SU-DHL-6 (cell line): ENCODE results near the gene HECTD1.

Source experiments
- EZH2phosphoT487 ChIP-seq: fragments of 200-600 bp; sonication (generic), shearing (Covaris generic); conservative IDR thresholded peaks from 2 replicates; pipeline ENCODE4 v1.6.1; 2018; ENCODE audit warnings: mild to moderate bottlenecking, antibody characterized with exemption, low read length, moderate library complexity, mixed read lengths
- TF ChIP-seq, protein P1 (sequence below): fragments of 200-600 bp; sonication (generic); IDR thresholded peaks from one replicate; pipeline ENCODE4 v1.5.1; 2017; ENCODE audit warnings: antibody characterized with exemption, mild to moderate bottlenecking, low read length, moderate library complexity; ENCODE audit not compliant: insufficient read depth, poor library complexity, severe bottlenecking

GRCh38 chr14:31243860-31244259, 36.3 kb upstream of the HECTD1 start:
- TF ChIP-seq, protein P1, sequence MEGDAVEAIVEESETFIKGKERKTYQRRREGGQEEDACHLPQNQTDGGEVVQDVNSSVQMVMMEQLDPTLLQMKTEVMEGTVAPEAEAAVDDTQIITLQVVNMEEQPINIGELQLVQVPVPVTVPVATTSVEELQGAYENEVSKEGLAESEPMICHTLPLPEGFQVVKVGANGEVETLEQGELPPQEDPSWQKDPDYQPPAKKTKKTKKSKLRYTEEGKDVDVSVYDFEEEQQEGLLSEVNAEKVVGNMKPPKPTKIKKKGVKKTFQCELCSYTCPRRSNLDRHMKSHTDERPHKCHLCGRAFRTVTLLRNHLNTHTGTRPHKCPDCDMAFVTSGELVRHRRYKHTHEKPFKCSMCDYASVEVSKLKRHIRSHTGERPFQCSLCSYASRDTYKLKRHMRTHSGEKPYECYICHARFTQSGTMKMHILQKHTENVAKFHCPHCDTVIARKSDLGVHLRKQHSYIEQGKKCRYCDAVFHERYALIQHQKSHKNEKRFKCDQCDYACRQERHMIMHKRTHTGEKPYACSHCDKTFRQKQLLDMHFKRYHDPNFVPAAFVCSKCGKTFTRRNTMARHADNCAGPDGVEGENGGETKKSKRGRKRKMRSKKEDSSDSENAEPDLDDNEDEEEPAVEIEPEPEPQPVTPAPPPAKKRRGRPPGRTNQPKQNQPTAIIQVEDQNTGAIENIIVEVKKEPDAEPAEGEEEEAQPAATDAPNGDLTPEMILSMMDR, result no peak
- no peak for TF ChIP-seq EZH2phosphoT487
